Measurements from ENCODE around the gene CEP164. TPM values are rescaled to one million over a fixed set of nuclear protein-coding genes. Genes with fewer than 3 reads are reported as not detected.

Gene CEP164
- total and polyA plus RNA-seq, 10 of the 15 experiments (the other 5 are each of a cell fraction or from before 2014, with no cell fraction given) = 4.2 to 31.2 (median 20.2) TPM

- TF ChIP-seq SIN3A (IDR thresholded peaks at IDR 0.05; ENCODE audit: low read depth, low read length) (no peak), PRDM15 (CRISPR knock-in tag; IDR thresholded peaks at IDR 0.05) (no peak), ZNF217 (IDR thresholded peaks at IDR 0.05) (no peak), PKNOX1 (IDR thresholded peaks at IDR 0.05) (no peak), ESRRA (IDR thresholded peaks at IDR 0.05; ENCODE audit: low read length) (no peak), IKZF1 (conservative IDR thresholded peaks at IDR 0.05) (no peak), FOS (IDR thresholded peaks at IDR 0.05; ENCODE audit: borderline replicate concordance, extremely low read depth, insufficient read length) (no peak), NR2F1 (conservative IDR thresholded peaks at IDR 0.05) (no peak), CUX1 (IDR thresholded peaks at IDR 0.05; ENCODE audit: insufficient replicate concordance, low read depth, low read length) (no peak), BACH1 (IDR thresholded peaks at IDR 0.05; ENCODE audit: borderline replicate concordance) (no peak), POLR2AphosphoS5 (IDR thresholded peaks at IDR 0.05; ENCODE audit: low read length) (no peak), ELK1 (IDR thresholded peaks at IDR 0.05; ENCODE audit: low read depth, low read length) (no peak)
- Histone ChIP-seq H3K4me1 (ENCODE audit: control insufficient read depth, insufficient read depth, low read length) (no peaks in the 10 kb centered on the region), H3K4me2 (ENCODE audit: control insufficient read depth, insufficient read depth) (no peak overlapping the region), H3K9me3 (replicated peaks; ENCODE audit: control insufficient read depth, insufficient read depth, low read length) (no peaks in the 10 kb centered on the region), H3K27me3 (replicated peaks in 1 of 2; ENCODE audit: control insufficient read depth in 2 of 2, insufficient read depth in 2 of 2, low read length in 1 of 2) (no peaks in the 10 kb centered on the region), H3K79me2 (ENCODE audit: control insufficient read depth, insufficient read depth, low read length) (no peaks in the 10 kb centered on the region), H2AFZ (ENCODE audit: control insufficient read depth, low read depth, low read length) (no peak overlapping the region), H3K9ac (ENCODE audit: control insufficient read depth, insufficient read depth, low read length) (no peak overlapping the region), H3K4me3 (no peak overlapping the region), H3K36me3 (ENCODE audit: control insufficient read depth in 2 of 2, insufficient read depth in 2 of 2, low read length in 1 of 2) (no peaks in the 10 kb centered on the region), H3K27ac (ENCODE audit: control insufficient read depth, insufficient read depth) (no peak overlapping the region), H4K20me1 (ENCODE audit: control insufficient read depth, insufficient read depth) (no peaks in the 10 kb centered on the region)
- POLR2A ChIA-PET = interaction anchor here (1.6 kb wide), 1 partner anchor 390 kb away, joined by 6 read pairs; no protein-coding TSS in a partner anchor
- DNase-seq (ENCODE audit: low read depth, low spot score) (no peak), ATAC-seq (no peak), FAIRE-seq (no peak)
- SMC1A ChIA-PET (ENCODE audit: uncharacterized antibody, unreplicated experiment) = interaction anchor here (0.5 to 4.3 kb wide), 18 partner anchors 13 to 626 kb away, joined by 3 to 36 read pairs (median 6); no protein-coding TSS in a partner anchor
- no TSS peak for BruUV-seq (replicated peaks)
- in situ Hi-C loops (cut with MboI) (loop anchor here (5.0 to 25.0 kb wide), 2 partner anchors 195 to 635 kb away; no protein-coding TSS in a partner anchor), intact Hi-C loops (cut with micrococcal nuclease; ENCODE audit: unreplicated experiment) (loop anchor here (2.0 to 5.0 kb wide), 2 partner anchors 51 to 380 kb away; no protein-coding TSS in a partner anchor)
- CTCF ChIA-PET = interaction anchor here (0.7 to 6.8 kb wide), 32 partner anchors 12 to 416 kb away, joined by 3 to 156 read pairs (median 10); no protein-coding TSS in a partner anchor
- 43% methylated on average over 10 of the region's 11 CpGs for WGBS (ENCODE audit: insufficient coverage, insufficient replicate concordance, low lambda C conversion rate, missing lambda C conversion rate)
- RAD21 ChIA-PET (ENCODE audit: unreplicated experiment) = interaction anchor here (0.8 to 6.7 kb wide), 12 partner anchors 16 to 626 kb away, joined by 3 to 75 read pairs (median 11); no protein-coding TSS in a partner anchor
These were observed 99.8 kb downstream of the CEP164 start for GRCh38 chr11:117427356-117427874.

Data from GM12878 (cell line).